Type B pancreatic cell (in vitro differentiated cells): ENCODE data around the gene RAB34. TPM values are rescaled to one million over a fixed set of nuclear protein-coding genes. Genes with fewer than 3 reads are reported as not detected.

Source experiments
- DNase-seq: peaks from one replicate; pipeline ENCODE4 v3.0.0; 2021; ENCODE audit warnings: mixed read lengths; ENCODE audit not compliant: unreplicated experiment; ENCODE audit errors: extremely low spot score
- H3K27ac Mint-ChIP-seq: 2 replicates; pipeline ENCODE4 v1.8.0; 2021; ENCODE audit warnings: mild to moderate bottlenecking, mixed read lengths
- H3K27me3 Mint-ChIP-seq: 2 replicates; pipeline ENCODE4 v1.8.0; 2021; ENCODE audit warnings: mixed read lengths
- H3K36me3 Mint-ChIP-seq: 2 replicates; pipeline ENCODE4 v1.8.0; 2021; ENCODE audit warnings: mixed read lengths
- H3K4me1 Mint-ChIP-seq: one replicate; pipeline ENCODE4 v1.8.0; 2021; ENCODE audit warnings: mixed read lengths; ENCODE audit not compliant: unreplicated experiment
- H3K4me3 Mint-ChIP-seq: 2 replicates; pipeline ENCODE4 v1.8.0; 2021; ENCODE audit warnings: mild to moderate bottlenecking, mixed read lengths
- H3K9me3 Mint-ChIP-seq: 2 replicates; pipeline ENCODE4 v1.8.0; 2021; ENCODE audit warnings: mixed read lengths
- total RNA-seq: library from RNA; stranded (reverse); gene quantifications from 2 replicates; pipeline ENCODE4 v1.2.1, GENCODE V29; 2021; ENCODE audit warnings: low replicate concordance
- TF ChIP-seq, protein P1 (sequence below): fragments of 200-600 bp; sonication (generic); conservative IDR thresholded peaks from 2 replicates; pipeline ENCODE4 v1.5.0; 2021; ENCODE audit warnings: antibody characterized with exemption, mild to moderate bottlenecking

Gene RAB34
- total RNA-seq, 1 donor from 2014 or later = 133 TPM

GRCh38 chr17:28747801-28748750 is 30.4 kb upstream of the RAB34 start:
- no peak for DNase-seq
- Mint-ChIP-seq H3K36me3 (peaks cover 13% of the 10 kb centered on the region), H3K27me3 (no peaks in the 10 kb centered on the region), H3K4me1 (peaks cover 6% of the 10 kb centered on the region), H3K4me3 (peak overlapping the region; percentile 95), H3K9me3 (no peaks in the 10 kb centered on the region), H3K27ac (peak overlapping the region; percentile 98)
- TF ChIP-seq, protein P1, sequence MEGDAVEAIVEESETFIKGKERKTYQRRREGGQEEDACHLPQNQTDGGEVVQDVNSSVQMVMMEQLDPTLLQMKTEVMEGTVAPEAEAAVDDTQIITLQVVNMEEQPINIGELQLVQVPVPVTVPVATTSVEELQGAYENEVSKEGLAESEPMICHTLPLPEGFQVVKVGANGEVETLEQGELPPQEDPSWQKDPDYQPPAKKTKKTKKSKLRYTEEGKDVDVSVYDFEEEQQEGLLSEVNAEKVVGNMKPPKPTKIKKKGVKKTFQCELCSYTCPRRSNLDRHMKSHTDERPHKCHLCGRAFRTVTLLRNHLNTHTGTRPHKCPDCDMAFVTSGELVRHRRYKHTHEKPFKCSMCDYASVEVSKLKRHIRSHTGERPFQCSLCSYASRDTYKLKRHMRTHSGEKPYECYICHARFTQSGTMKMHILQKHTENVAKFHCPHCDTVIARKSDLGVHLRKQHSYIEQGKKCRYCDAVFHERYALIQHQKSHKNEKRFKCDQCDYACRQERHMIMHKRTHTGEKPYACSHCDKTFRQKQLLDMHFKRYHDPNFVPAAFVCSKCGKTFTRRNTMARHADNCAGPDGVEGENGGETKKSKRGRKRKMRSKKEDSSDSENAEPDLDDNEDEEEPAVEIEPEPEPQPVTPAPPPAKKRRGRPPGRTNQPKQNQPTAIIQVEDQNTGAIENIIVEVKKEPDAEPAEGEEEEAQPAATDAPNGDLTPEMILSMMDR = no peak

DNA sequence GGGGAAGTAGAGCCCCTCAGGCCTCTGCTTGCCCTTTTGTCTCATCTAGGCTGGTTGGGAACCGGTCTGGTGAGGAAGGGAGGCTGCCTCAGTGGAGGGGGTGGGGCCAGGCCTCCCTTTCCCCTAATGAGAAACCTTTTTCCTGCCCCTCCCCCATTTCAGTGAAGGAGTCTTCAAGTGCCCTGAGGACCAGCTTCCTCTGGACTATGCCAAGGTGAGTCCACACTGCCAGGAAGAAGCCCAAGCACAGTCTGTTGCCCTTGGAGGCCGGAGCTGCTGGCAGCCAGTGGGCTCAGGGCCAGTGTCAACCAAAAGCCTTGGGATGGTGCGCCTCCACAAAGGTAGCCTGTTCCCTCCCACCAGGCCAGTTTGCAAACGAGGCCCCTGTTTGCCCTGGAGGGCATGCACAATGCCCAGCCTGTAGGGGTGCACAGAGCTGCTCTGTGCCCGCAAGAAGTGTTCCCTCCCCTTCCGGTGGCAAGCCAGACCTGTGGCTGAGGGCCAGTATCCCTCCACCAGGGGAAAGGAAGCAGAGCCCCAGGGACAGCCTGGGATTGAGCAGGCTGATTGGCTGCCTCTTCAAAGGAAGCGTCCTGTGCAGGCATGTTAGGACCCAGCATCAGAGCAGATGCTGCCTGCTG is 29.5 kb upstream of the RAB34 start:
- no peak for DNase-seq
- Mint-ChIP-seq H3K4me3 (peak overlapping the region; percentile 95), H3K27me3 (no peaks in the 10 kb centered on the region), H3K9me3 (no peaks in the 10 kb centered on the region), H3K4me1 (peaks cover 6% of the 10 kb centered on the region), H3K27ac (peak overlapping the region; percentile 98), H3K36me3 (peaks cover 10% of the 10 kb centered on the region)
- TF ChIP-seq, protein P1 = no peak

GRCh38 chr17:28746611-28747050 is 29.0 kb upstream of the RAB34 start:
- peaks cover 6% of the 10 kb centered on the region for H3K4me1 Mint-ChIP-seq
- H3K4me3 Mint-ChIP-seq = peak overlapping the region; percentile 95
- peaks cover 9% of the 10 kb centered on the region for H3K36me3 Mint-ChIP-seq
- no peak for DNase-seq
- H3K9me3 Mint-ChIP-seq = no peaks in the 10 kb centered on the region
- TF ChIP-seq, protein P1 = no peak
- H3K27ac Mint-ChIP-seq = peak overlapping the region; percentile 98
- no peaks in the 10 kb centered on the region for H3K27me3 Mint-ChIP-seq

DNA sequence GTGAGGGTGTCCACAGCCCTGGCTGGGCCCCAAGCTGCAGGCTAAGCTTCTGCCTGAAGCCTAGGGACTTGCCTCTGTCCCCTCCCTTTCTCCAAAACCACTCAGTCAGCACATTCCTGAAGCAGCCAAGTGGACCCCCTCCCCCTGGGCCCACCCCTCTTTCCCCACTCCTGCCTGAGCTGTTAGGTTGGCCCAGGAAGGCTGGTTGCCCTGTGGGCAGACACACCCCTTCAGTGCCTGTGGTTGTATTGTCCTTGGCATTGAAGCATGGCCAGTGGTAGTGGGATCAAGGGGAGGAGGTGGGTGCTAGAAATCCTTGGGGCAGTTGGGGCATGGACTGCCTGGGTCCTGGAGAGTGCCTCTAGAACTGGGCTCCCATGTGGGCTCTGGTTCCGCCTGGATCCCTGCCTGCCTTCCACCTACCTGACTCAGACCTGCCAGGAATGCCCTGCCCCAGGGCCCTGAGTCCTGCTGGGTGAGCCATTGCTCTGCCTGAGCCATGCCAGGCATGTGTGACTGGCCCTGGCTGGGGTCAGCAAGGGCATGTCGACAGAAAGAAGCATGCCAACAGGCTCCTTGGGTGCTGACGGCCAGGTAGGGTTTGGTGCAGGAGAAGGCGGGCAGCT is 28.2 kb upstream of the RAB34 start:
- Mint-ChIP-seq H3K27me3 (no peaks in the 10 kb centered on the region), H3K27ac (peak overlapping the region; percentile 98), H3K4me1 (peaks cover 6% of the 10 kb centered on the region), H3K36me3 (peaks cover 9% of the 10 kb centered on the region), H3K9me3 (no peaks in the 10 kb centered on the region), H3K4me3 (peak overlapping the region; percentile 95)
- TF ChIP-seq, protein P1 = no peak
- no peak for DNase-seq

DNA sequence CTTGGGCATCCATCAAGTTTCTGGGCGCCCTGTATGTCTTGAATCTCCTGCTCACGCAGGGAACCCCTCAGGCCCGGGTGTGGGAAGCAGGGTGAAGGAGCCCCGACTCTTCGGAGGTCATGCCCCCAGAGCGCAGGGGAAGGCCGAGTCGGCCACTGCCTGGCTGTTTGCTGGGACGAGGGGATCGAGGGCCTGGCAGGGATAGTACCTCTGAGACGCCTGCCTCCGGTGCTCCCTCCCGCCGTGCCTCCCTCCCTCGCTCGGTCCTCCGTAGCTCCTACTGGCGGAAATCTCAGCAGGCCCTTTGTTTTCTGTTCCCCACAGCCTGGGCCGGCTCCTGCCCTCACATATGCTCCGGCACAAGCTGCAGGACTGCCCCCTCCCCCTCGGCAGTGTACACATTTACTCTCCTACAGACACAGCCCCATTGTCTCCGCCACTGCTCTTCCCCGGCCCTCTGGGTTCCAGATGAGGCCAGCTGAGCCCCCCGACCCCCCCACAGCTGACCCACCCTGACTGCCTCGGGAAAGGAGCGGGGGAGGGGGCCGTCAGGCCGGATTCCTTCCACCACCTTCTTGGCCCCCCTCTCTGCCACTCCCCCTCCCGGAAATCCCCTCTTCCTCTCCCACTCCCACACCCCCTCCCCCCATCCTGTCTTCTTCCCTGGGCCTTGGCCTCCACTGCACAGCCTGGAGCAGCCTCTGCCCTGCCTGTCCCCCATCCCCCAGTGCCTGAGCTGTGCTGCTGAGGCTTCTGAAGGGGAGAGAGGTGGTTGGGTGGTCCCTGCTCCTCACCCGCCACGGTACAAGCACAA is 27.5 kb upstream of the RAB34 start:
- peak overlapping the region; percentile 98 for H3K27ac Mint-ChIP-seq
- H3K9me3 Mint-ChIP-seq = no peaks in the 10 kb centered on the region
- peaks cover 4% of the 10 kb centered on the region for H3K4me1 Mint-ChIP-seq
- DNase-seq = peak; percentile 80
- TF ChIP-seq, protein P1 = no peak
- peak overlapping the region; percentile 95 for H3K4me3 Mint-ChIP-seq
- H3K36me3 Mint-ChIP-seq = peaks cover 3% of the 10 kb centered on the region
- no peaks in the 10 kb centered on the region for H3K27me3 Mint-ChIP-seq
